ENCODE data around the gene PPP1R2C.
A peak's percentile ranks its signal among the peaks of the same experiment; 100 is the strongest.

PPP1R2C gene

DNA sequence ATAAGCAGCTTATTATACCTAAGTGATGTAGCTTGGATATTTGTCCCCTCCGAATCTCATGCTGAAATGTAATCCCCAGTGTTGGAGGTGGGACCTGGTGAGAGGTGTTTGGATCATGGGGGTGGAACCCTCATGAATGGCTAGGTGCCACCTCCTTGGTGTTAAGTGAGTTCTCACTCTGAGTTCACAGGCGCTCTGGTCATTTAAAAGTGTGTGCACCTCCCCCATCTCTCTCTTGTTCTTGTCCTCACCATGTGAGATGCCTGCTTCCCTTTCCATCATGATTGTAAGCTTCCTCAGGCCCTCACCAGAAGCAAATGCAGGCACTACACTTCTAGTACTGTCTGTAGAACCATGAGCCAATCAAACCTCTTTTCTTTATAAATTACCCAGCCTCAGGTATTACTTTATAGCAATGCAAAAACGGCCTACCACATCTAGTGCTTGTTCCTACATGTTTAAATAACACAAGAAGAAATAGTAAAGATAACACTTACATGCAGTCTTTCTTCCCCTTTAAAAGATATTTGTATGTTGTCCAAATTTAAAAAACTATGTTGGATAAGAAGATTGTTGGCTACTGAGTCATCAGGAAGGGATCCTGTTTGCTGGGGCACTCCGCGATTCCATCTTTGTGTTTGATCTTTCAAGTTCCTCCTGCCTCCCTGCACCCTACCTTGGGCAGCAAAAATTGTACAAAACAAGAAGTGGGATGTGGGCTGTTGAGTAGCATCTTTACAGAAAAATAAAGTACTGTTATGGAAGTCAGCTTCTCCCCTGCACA lies 29.7 kb downstream of the PPP1R2C start:
- no peak for DNase-seq

DNA sequence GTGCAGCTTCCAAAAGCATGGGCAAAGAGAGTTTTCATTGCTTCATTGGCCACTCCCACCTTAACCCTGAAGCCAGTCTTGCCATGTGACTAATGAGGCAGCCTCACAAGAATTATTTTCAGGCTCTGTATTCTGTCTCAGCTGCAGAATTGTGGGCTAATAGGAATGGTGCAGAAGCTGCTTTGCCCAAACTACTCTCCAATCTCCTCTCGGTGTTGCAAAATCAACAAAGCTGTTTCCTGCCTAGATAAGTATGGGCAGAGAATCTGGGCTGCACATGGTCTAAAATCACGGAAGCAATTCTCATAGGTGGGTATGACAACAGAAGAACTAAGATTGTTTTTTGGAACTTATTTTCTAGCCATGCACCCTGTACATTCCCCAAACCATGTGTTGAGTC lies 31.4 kb downstream of the PPP1R2C start:
- DNase-seq = no peak

DNA sequence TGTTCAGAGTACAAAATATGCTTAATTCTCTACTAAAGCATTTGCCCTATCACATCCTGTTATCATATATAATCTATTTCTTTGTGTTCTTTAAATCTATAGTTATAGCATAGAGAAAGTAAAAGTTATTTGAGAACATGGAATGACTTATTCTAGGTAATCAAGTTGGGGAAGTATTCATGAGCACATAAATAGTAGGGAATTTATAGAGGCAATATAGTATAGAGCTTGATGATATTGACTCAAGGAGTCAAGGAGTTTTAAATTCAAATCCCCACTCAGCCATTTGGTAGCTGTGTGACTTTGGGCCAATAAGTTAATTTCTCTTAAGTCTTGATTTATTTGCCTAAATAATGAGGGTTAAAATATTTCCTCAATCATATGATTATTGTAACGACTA lies 37.5 kb downstream of the PPP1R2C start:
- no peak for DNase-seq

DNA sequence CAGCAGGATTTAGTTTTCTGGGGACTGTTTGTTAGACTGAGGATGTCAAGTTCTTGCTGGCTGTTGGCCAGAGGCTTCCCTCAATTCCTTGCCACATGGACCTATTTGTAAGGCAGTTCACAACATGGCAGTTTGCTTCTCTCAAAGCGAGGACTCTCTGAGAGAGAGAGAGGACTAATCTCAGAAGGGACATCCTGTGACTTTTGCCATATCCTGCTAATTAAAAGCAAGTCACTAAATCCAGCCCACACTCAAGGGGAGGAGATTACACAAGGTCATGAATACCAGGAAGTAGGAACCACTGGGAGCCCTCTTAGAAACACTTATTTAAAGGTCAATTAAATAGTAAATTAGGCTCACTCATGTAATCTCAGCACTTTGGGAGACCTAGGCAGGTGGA lies 38.2 kb downstream of the PPP1R2C start:
- peak; percentile 9 for DNase-seq

DNA sequence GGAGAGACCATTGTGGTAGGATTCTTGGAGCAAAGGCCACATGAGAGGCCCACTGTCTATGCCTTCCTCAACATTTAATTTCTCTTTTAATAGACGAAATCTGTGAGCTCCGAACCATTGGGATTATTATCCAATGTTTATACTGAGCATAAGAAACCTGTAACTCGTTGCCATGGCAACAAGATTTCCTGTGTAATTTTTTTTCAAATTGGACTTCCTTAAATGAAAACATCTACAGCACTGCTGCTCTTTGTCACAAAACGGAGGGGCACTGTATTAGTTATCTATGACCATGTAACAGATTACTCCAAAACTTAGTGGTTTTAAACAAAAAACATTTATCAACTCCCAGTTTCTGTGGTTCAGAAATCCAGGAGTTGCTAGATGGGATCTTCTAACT lies 38.7 kb downstream of the PPP1R2C start:
- no peak for DNase-seq

DNA sequence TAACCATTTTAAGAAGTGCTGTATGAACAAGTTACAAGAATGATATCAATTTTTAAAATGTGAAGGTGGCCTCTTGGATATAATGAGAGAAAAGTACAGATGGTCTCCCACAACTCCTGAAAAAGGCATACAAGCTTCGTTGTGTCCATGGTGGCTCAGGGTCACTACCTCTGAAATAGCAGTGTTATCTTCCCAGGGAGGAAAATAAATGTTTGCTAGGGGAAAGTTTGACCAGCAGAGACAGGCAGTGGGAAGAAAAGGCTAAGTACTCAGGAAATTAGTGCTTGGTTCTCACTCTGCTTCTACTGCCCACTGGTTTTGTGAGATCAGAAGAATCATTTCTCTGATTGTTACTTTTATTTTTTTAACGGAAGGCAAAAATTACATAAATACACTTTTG lies 39.4 kb downstream of the PPP1R2C start:
- DNase-seq = no peak

DNA sequence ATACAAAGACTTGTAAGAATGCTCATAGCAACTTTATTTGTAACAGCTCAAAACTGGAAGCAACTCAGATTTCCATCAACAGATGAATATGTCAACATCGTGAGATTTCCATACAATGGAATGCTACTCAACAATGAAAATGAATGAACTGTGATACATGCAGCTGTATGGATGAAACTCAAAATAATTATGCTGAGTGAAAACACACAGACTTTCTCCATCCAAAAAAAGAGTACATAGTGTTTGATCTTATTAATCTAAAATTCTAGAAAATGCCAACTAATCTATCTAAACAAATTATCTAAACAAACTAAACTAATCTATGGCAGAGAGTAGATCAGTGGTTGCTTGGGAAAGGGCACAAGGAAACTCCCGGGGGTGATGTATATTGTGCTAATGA lies 42.7 kb downstream of the PPP1R2C start:
- DNase-seq = no peak

DNA sequence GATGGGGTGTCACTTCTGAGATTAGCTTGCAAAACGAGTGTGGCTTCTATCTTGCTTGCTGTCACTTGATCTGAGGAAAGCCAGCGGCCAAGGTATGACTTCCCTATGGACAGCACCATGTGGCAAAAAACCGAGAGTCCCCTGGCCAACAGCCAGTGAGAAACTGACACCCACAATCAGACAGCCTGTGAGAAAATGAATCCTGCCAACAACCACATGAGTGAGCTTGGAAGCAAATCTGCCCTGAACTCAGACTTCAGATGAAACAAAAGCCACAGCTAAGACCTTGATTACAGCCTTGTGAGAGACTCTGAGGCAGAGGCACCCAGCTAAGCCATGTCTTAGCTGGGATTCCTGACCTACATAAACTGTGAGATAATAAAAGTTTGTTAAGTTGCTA lies 45.5 kb downstream of the PPP1R2C start:
- peak; percentile 15 for DNase-seq
